ENCODE measurements around the gene KRTAP10-1. TPM values are rescaled to one million over a fixed set of nuclear protein-coding genes. Genes with fewer than 3 reads are reported as not detected.

Gene KRTAP10-1
- total and polyA plus RNA-seq, 2 donors: not detected

GRCh38 chr21:44540741-44541288, 820 bp upstream of the KRTAP10-1 start:
- no peaks in the 10 kb centered on the region for H3K9me3 ChIP-seq (ENCODE audit: control insufficient read depth in 2 of 2, insufficient read depth in 1 of 2, low read length in 1 of 2)
- peaks cover 0 to 4% of the 10 kb centered on the region in 2 donors for H3K27me3 ChIP-seq (ENCODE audit: control insufficient read depth in 2 of 2, insufficient read depth in 1 of 2, low read length in 1 of 2)
- H3K27ac ChIP-seq (ENCODE audit: low read depth in 1 of 2, low read length in 1 of 2): no peak overlapping the region

DNA sequence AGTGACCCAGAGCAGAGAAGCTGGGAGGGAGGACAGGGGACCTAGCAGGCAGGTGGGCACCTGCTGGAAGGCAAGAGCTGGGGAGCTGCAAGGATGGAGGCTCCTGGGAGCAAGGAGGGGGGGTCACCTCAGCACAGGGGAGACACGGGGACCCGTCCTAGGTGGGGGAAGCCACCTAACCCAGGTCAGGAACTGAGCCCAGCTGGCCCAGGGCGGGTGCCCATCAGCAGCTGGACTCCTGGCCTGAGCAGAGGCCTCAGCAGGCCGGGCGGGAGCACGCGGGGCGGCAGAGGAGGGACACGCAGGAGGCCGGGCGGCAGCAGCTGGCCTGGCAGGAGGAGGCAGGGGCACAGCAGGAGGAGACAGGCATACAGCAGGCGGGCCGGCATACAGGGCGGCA, 949 bp downstream of the KRTAP10-1 start:
- WGBS: 80% methylated on average over 14 of the region's 14 CpGs
- Histone ChIP-seq H3K27ac (ENCODE audit: low read depth in 1 of 2, low read length in 1 of 2) (no peak overlapping the region), H3K4me1 (ENCODE audit: control insufficient read depth in 2 of 2, insufficient read depth in 2 of 2, low read length in 2 of 2) (no peaks in the 10 kb centered on the region), H3K4me3 (ENCODE audit: low read length in 2 of 2) (no peak overlapping the region), H3K9me3 (ENCODE audit: control insufficient read depth in 2 of 2, insufficient read depth in 1 of 2, low read length in 1 of 2) (no peaks in the 10 kb centered on the region), H3K36me3 (ENCODE audit: control insufficient read depth in 2 of 2, insufficient read depth in 2 of 2, low read length in 1 of 2) (no peaks in the 10 kb centered on the region), H3K27me3 (ENCODE audit: control insufficient read depth in 2 of 2, insufficient read depth in 1 of 2, low read length in 1 of 2) (peaks cover 0 to 4% of the 10 kb centered on the region in 2 donors)
- no peak for DNase-seq (ENCODE audit: low read depth in 6 of 9, low spot score in 9 of 9)

More at GRCh38 chr21:44540741-44541288, 820 bp upstream of the KRTAP10-1 start:
- no peaks in the 10 kb centered on the region for H3K36me3 ChIP-seq (ENCODE audit: control insufficient read depth in 2 of 2, insufficient read depth in 2 of 2, low read length in 1 of 2)
- H3K4me1 ChIP-seq (ENCODE audit: control insufficient read depth in 2 of 2, insufficient read depth in 2 of 2, low read length in 2 of 2): no peaks in the 10 kb centered on the region
- no peak overlapping the region for H3K4me3 ChIP-seq (ENCODE audit: low read length in 2 of 2)
- no peak for DNase-seq (ENCODE audit: low read depth in 6 of 9, low spot score in 9 of 9)
- WGBS: 89% methylated on average over 11 of the region's 11 CpGs

DNA sequence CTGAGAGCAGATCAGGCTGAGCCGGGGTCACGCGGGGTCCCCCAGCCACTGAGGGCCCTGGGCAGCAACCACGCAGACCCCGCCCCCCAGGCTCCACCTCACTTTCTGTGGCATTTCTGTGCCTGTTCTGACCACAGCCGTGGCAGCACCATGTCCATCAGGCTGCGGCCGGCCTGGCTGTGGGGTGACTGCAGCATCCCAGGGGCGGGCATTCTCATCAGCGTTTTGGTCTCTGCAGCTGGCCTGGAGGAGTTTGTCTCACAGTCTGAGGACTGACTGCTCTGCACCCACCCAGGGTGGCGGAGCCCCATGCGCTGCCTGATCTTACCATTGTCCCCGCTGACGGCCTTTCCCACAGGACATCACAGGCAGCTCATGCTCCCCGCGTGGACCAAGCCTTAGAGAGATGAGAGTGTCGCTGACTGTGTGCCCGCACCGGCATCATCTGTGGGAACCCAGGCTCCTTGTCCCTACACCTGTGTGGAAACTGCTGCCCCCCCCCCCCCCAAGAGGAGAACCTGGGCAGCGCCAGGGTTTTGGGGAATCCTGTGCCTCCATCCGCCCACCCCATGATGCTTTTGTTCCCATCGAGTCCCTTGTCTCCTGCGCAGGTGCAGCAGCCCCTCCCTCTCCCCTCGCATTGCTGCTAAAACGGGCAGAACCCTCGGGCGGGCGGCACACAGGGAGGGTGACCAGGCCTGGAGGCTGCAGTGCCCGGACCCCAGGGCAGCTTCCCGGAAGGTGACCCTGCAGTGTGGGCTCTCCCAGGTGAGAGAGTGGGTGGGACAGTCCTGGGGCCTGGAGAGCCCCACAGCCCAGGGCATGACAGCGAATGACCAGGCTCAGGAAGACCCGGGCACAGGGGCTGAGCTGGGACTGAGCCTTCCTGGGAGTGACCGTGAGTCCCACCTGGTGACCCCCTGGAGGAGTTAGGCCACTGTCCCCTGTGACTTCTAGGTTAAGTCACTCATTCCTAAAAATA, 1.8 kb downstream of the KRTAP10-1 start:
- no peaks in the 10 kb centered on the region for H3K4me1 ChIP-seq (ENCODE audit: control insufficient read depth in 2 of 2, insufficient read depth in 2 of 2, low read length in 2 of 2)
- no peak overlapping the region for H3K4me3 ChIP-seq (ENCODE audit: low read length in 2 of 2)
- H3K36me3 ChIP-seq (ENCODE audit: control insufficient read depth in 2 of 2, insufficient read depth in 2 of 2, low read length in 1 of 2): no peaks in the 10 kb centered on the region
- no peaks in the 10 kb centered on the region for H3K9me3 ChIP-seq (ENCODE audit: control insufficient read depth in 2 of 2, insufficient read depth in 1 of 2, low read length in 1 of 2)
- 96% methylated on average over 33 of the region's 33 CpGs for WGBS
- no peak overlapping the region for H3K27ac ChIP-seq (ENCODE audit: low read depth in 1 of 2, low read length in 1 of 2)
- DNase-seq (ENCODE audit: low read depth in 6 of 9, low spot score in 9 of 9): no peak
- peaks cover 0 to 4% of the 10 kb centered on the region in 2 donors for H3K27me3 ChIP-seq (ENCODE audit: control insufficient read depth in 2 of 2, insufficient read depth in 1 of 2, low read length in 1 of 2)

- 80% methylated on average over 7 of the region's 7 CpGs for WGBS
- H3K4me3 ChIP-seq (ENCODE audit: low read length in 2 of 2): no peak overlapping the region
- H3K27ac ChIP-seq (ENCODE audit: low read depth in 1 of 2, low read length in 1 of 2): no peak overlapping the region
- no peaks in the 10 kb centered on the region for H3K36me3 ChIP-seq (ENCODE audit: control insufficient read depth in 2 of 2, insufficient read depth in 2 of 2, low read length in 1 of 2)
- no peak for DNase-seq (ENCODE audit: low read depth in 6 of 9, low spot score in 9 of 9)
- H3K27me3 ChIP-seq (ENCODE audit: control insufficient read depth in 2 of 2, insufficient read depth in 1 of 2, low read length in 1 of 2): peaks cover 0 to 4% of the 10 kb centered on the region in 2 donors
- no peaks in the 10 kb centered on the region for H3K9me3 ChIP-seq (ENCODE audit: control insufficient read depth in 2 of 2, insufficient read depth in 1 of 2, low read length in 1 of 2)
- H3K4me1 ChIP-seq (ENCODE audit: control insufficient read depth in 2 of 2, insufficient read depth in 2 of 2, low read length in 2 of 2): no peaks in the 10 kb centered on the region
Observed at GRCh38 chr21:44535963-44536362, 4.0 kb downstream of the KRTAP10-1 start.

- H3K27ac ChIP-seq (ENCODE audit: low read depth in 1 of 2, low read length in 1 of 2): no peak overlapping the region
- H3K4me1 ChIP-seq (ENCODE audit: control insufficient read depth in 2 of 2, insufficient read depth in 2 of 2, low read length in 2 of 2): no peaks in the 10 kb centered on the region
- no peaks in the 10 kb centered on the region for H3K36me3 ChIP-seq (ENCODE audit: control insufficient read depth in 2 of 2, insufficient read depth in 2 of 2, low read length in 1 of 2)
- no peak overlapping the region for H3K4me3 ChIP-seq (ENCODE audit: low read length in 2 of 2)
- no peak for DNase-seq (ENCODE audit: low read depth in 6 of 9, low spot score in 9 of 9)
- peaks cover 0 to 2% of the 10 kb centered on the region in 2 donors for H3K27me3 ChIP-seq (ENCODE audit: control insufficient read depth in 2 of 2, insufficient read depth in 1 of 2, low read length in 1 of 2)
- H3K9me3 ChIP-seq (ENCODE audit: control insufficient read depth in 2 of 2, insufficient read depth in 1 of 2, low read length in 1 of 2): no peaks in the 10 kb centered on the region
- WGBS: 92% methylated on average over 6 of the region's 6 CpGs
Observed at GRCh38 chr21:44534688-44535087, 5.3 kb downstream of the KRTAP10-1 start.

GRCh38 chr21:44533891-44534627, 5.9 kb downstream of the KRTAP10-1 start:
- Histone ChIP-seq H3K27me3 (ENCODE audit: control insufficient read depth in 2 of 2, insufficient read depth in 1 of 2, low read length in 1 of 2) (peaks cover 0 to 2% of the 10 kb centered on the region in 2 donors), H3K36me3 (ENCODE audit: control insufficient read depth in 2 of 2, insufficient read depth in 2 of 2, low read length in 1 of 2) (no peaks in the 10 kb centered on the region), H3K4me1 (ENCODE audit: control insufficient read depth in 2 of 2, insufficient read depth in 2 of 2, low read length in 2 of 2) (no peaks in the 10 kb centered on the region), H3K27ac (ENCODE audit: low read depth in 1 of 2, low read length in 1 of 2) (no peak overlapping the region), H3K4me3 (ENCODE audit: low read length in 2 of 2) (no peak overlapping the region), H3K9me3 (ENCODE audit: control insufficient read depth in 2 of 2, insufficient read depth in 1 of 2, low read length in 1 of 2) (no peaks in the 10 kb centered on the region)
- 93% methylated on average over 21 of the region's 21 CpGs for WGBS
- DNase-seq (ENCODE audit: low read depth in 6 of 9, low spot score in 9 of 9): no peak

- no peaks in the 10 kb centered on the region for H3K9me3 ChIP-seq (ENCODE audit: control insufficient read depth in 2 of 2, insufficient read depth in 1 of 2, low read length in 1 of 2)
- H3K27ac ChIP-seq (ENCODE audit: low read depth in 1 of 2, low read length in 1 of 2): no peak overlapping the region
- no peaks in the 10 kb centered on the region for H3K4me1 ChIP-seq (ENCODE audit: control insufficient read depth in 2 of 2, insufficient read depth in 2 of 2, low read length in 2 of 2)
- WGBS: 95% methylated on average over 37 of the region's 37 CpGs
- DNase-seq (ENCODE audit: low read depth in 6 of 9, low spot score in 9 of 9): no peak
- H3K36me3 ChIP-seq (ENCODE audit: control insufficient read depth in 2 of 2, insufficient read depth in 2 of 2, low read length in 1 of 2): no peaks in the 10 kb centered on the region
- H3K4me3 ChIP-seq (ENCODE audit: low read length in 2 of 2): no peak overlapping the region
- peaks cover 0 to 2% of the 10 kb centered on the region in 2 donors for H3K27me3 ChIP-seq (ENCODE audit: control insufficient read depth in 2 of 2, insufficient read depth in 1 of 2, low read length in 1 of 2)
Observed at GRCh38 chr21:44533121-44533890, 6.7 kb downstream of the KRTAP10-1 start.

DNA sequence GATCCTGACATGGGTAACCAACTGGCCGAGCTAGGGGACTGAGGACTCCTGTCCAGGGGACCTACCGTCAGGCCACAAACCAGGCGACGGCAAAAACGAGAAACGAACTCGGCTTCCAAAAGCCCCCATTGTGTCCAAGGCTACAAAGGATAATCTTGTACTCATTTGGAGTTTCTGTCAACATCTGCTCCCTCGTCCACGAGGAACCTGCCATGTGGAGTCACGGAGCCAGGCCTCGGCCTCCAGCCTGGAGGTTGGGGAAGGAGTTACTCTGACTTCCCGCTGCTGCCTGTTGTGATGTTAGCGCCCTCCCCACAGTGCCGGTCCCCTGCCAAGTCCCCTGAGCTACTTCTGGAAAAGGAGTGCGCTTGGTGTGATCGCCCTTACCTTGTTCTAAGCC, 7.3 kb downstream of the KRTAP10-1 start:
- Histone ChIP-seq H3K27ac (ENCODE audit: low read depth in 1 of 2, low read length in 1 of 2) (no peak overlapping the region), H3K27me3 (ENCODE audit: control insufficient read depth in 2 of 2, insufficient read depth in 1 of 2, low read length in 1 of 2) (peaks cover 0 to 2% of the 10 kb centered on the region in 2 donors), H3K9me3 (ENCODE audit: control insufficient read depth in 2 of 2, insufficient read depth in 1 of 2, low read length in 1 of 2) (no peaks in the 10 kb centered on the region), H3K36me3 (ENCODE audit: control insufficient read depth in 2 of 2, insufficient read depth in 2 of 2, low read length in 1 of 2) (no peaks in the 10 kb centered on the region), H3K4me1 (ENCODE audit: control insufficient read depth in 2 of 2, insufficient read depth in 2 of 2, low read length in 2 of 2) (no peaks in the 10 kb centered on the region), H3K4me3 (ENCODE audit: low read length in 2 of 2) (no peak overlapping the region)
- 96% methylated on average over 16 of the region's 16 CpGs for WGBS
- no peak for DNase-seq (ENCODE audit: low read depth in 6 of 9, low spot score in 9 of 9)
